ENCODE results near the gene SPAG9.

SPAG9 gene

GRCh38 chr17:51120739-51121619 lies at the start of gene SPAG9:
Gene SPAG9, minus strand, starts transcription at chr17:51120868. Its CDS starts 212 bp downstream, at chr17:51120656.
- DNase-seq, result peak; percentile 97

DNA sequence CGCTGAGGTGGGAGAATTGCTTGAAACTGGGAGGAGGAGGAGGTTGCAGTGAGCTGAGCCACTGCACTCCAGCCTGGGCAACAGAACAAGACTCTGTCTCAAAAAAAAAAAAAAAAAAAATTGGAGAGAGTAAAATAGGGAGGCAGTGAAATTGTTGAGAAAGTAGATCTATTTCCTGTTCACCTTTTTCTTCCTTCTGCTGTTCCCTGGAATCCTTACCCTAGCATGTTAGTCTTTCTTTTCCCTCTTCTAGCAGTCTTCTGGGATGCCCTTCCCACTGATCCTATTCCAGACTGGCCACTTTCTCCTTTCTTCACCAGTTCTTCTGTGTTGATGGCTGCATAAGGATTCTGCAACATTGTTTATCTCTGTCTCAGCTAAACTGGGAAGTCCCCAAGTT lies 48.7 kb upstream of the SPAG9 start:
- no peak for DNase-seq

DNA sequence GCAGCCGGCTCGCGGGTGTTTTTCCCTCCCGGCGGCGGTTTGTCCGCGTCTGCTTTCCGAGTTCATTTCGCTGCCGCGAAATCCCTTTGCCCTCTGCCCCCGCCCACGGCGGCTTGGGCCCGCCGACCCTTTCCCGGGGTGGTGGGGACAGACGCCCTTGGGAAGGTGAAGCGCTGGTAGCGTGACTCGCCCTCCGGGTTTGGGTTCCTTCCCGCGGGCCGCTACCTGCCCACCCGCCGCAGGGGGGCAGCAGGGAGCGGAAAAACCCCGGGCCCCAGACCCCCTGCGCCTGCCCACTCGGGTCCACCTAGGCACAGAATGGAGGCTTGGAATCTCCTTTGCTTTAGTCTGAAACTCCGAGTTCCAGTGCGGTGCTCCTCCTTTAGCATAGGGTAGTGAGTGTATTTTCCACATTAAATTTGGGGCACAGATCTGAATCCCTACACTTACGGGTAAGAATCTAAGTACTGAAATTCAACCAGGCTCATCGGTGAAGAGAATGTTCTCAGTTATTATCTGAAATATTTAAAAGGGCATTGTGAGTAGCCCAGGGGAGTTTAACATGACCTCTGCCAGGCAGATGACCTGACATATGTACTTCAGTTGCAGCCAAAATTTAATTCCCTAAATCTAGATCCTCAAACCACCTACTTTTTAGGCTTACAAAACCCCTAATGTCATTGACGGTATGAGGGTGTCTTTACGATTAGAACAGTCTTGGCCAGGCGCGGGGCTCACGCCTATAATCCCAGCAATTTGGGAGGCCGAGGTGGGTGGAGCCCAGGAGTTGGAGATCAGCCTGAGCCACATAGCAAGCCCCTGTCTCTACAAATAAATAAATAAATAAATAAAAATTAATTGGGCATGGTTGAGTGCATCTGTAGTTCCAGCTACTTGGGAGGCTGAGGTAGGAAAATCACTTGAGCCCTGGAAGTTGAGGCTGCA lies 46.6 kb upstream of the SPAG9 start:
- DNase-seq, result peak; percentile 34

DNA sequence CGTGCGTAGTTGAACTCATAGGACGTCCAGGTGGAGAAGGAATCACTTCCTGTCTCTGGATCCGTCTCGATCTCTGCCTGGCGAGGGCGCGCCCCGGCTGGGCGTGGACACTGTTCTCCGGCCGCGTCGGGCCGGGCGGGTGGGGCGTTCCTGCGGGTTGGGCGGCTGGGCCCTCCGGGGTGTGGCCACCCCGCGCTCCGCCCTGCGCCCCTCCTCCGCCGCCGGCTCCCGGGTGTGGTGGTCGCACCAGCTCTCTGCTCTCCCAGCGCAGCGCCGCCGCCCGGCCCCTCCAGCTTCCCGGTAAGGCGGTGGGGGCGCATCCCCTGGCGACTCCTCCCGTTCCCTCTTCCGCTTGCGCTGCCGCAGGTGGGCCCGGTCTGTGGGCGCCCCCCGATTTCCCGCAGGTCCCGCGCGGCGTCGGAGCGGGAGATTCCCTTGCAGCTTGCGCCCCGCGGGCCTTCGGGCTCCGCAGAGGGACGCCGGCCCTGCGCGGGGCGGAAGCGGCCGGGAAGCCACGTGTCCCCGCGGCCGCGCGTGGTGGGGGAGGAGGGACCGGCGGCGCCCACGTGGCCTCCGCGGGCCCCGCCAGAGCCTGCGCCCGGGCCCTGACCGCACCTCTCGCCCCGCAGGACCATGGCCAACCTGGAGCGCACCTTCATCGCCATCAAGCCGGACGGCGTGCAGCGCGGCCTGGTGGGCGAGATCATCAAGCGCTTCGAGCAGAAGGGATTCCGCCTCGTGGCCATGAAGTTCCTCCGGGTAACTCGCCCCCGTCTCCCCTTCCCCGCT lies 45.7 kb upstream of the SPAG9 start, which contains the start of gene NME2:
Gene NME2, plus strand, starts transcription at position 214 of the 789 bp plus-strand sequence. Its CDS starts 420 bp downstream, at position 634.
- peak; percentile 78 for DNase-seq

- no peak for DNase-seq
Observed at GRCh38 chr17:51165680-51166197, 45.1 kb upstream of the SPAG9 start.

- DNase-seq, result no peak
Observed at GRCh38 chr17:51164911-51165679, 44.4 kb upstream of the SPAG9 start.

DNA sequence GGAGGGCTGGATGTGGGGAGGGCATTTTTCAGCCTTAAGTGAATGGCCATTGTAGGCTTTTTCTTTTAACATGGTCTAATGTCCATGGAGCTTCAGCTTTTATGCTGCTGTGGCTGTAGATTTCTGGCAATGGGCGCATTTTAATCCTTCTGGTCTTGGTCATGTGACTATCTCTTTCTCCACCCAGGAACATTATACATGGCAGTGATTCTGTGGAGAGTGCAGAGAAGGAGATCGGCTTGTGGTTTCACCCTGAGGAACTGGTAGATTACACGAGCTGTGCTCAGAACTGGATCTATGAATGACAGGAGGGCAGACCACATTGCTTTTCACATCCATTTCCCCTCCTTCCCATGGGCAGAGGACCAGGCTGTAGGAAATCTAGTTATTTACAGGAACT lies 40.9 kb upstream of the SPAG9 start:
- DNase-seq, result no peak

GRCh38 chr17:51159604-51160003 lies 38.9 kb upstream of the SPAG9 start:
- DNase-seq, result no peak

GRCh38 chr17:51155416-51155815 lies 34.7 kb upstream of the SPAG9 start:
- no peak for DNase-seq

DNA sequence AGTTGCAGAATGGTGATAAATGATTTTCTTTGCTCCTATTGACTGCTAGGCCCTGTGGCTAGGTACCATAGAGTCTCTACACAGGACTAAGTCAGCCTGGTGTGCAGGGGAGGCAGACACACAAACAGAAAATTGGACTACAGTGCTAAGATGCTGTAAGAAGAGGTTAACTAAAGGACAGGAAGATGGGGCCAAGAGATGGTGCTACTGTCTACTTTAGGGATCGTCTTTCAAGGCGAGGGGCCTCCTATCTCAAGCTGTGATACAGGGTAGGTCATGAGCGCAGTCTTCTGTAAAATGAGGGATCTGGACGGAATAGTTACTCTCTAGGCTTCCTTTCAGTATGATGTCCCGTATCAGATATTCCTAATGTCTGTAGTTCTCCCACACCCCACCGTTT lies 33.5 kb upstream of the SPAG9 start:
- no peak for DNase-seq

GRCh38 chr17:51153210-51154072 lies 32.8 kb upstream of the SPAG9 start, which contains the start of gene NME1:
Gene NME1, plus strand, starts transcription at chr17:51153559. Its CDS starts 2,096 bp downstream, at chr17:51155655.
- peak; percentile 98 for DNase-seq

- no peak for DNase-seq
Observed at GRCh38 chr17:51152766-51153209, 32.1 kb upstream of the SPAG9 start.

DNA sequence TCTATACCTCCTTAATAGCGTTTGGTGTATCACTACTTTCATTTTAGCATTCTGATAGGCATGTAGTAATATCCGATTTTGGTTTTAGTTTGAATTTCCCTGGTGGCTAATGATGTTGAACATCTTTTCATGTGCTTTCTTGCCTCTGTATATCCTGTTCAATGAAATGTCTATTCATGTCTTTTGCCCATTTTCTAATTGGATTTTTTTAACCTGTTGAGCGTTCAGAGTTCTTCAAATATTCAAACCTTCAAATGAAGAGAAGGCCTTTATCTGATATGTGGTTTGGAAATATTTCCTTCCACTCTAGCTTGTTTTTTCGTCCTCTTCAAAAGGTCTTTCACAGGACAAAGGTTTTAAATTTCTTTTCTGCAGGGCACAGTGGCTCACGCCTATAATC lies 30.3 kb upstream of the SPAG9 start:
- no peak for DNase-seq

DNA sequence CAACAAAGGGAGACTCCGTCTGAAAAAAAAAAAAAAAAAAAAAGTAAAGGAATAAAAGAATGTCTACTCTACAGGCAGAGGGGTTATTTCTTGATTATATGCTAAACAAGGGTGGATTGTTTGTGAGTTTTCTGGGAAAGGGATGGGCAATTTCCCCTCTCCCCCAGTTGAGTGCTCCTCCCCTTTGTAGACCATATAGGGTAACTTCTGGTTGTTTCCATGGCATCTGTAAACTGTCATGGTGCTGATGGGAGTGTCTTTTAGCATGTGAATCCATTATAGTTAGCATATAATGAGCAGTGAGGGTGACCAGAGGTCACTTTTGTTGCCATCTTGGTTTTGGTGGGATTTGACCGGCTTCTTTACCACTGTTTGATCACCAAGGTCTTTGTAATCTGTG lies 28.5 kb upstream of the SPAG9 start:
- no peak for DNase-seq

- DNase-seq, result no peak
Observed at GRCh38 chr17:51147650-51148049, 27.0 kb upstream of the SPAG9 start.

GRCh38 chr17:51144266-51145022 lies 23.8 kb upstream of the SPAG9 start:
- no peak for DNase-seq

- no peak for DNase-seq
Observed at GRCh38 chr17:51142597-51142996, 21.9 kb upstream of the SPAG9 start.

- DNase-seq, result no peak
Observed at GRCh38 chr17:51135956-51136355, 15.3 kb upstream of the SPAG9 start.

DNA sequence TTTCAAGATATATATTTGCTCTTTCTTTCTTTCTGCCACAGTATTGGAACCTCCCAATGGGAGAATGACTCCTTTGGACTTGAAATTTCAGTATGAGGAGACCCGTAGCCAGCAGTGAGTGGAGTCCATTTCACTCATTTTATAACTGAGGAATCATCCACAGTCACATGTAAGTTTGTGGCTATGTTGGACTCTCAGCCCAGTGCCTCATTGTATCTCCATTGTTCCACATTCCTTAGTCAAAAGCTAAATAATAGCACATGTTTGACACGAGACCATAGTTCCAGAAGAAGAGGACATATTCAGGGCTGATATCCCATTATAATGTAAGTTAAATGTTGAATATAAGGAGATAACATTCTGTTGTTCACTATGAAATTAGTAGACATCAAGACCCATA lies 12.7 kb upstream of the SPAG9 start:
- DNase-seq, result no peak

DNA sequence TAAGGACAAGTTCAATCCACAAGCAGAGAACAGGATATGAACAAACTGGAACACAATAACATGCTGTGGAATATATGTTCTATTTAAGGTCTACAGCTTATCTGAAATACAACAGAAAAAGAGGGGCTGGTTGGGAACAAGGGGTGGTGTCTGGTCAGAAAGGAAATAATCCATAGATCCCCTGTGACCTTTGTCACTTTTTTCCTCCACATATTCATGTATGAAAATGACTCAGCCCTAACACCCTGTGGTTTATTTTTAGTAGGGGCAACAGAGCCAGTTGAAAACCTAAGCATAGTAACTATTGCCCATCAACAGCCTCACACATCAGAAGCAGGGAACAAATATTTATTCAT lies 12.3 kb upstream of the SPAG9 start:
- no peak for DNase-seq

Measured in T1000 (cell line).